HEK293 (cell line): ENCODE data around the gene PVRIG.

Experiments used
- GFI1B ChIP-seq: fragments of 450-650 bp; formaldehyde crosslinking; IDR thresholded peaks from 2 replicates; pipeline ENCODE4 v1.5.1; 2016; ENCODE audit warnings: missing biosample characterization, missing genetic modification characterization
- GLIS1 ChIP-seq: fragments of 450-650 bp; formaldehyde crosslinking; IDR thresholded peaks from 2 replicates; pipeline ENCODE4 v1.5.1; 2016; ENCODE audit warnings: missing biosample characterization, missing genetic modification characterization
- GLIS2 ChIP-seq: fragments of 450-650 bp; formaldehyde crosslinking; IDR thresholded peaks from 2 replicates; pipeline ENCODE4 v1.5.1; 2016; ENCODE audit warnings: missing biosample characterization, missing genetic modification characterization
- HOXA7 ChIP-seq: sonication (generic); formaldehyde crosslinking; IDR thresholded peaks from 2 replicates; pipeline ENCODE4 v1.8.1; 2022; ENCODE audit warnings: missing genetic modification reagents, borderline replicate concordance
- KLF16 ChIP-seq: fragments of 450-650 bp; formaldehyde crosslinking; IDR thresholded peaks from 2 replicates; pipeline ENCODE4 v1.5.1; 2017; ENCODE audit warnings: missing biosample characterization, missing genetic modification characterization
- OVOL3 ChIP-seq: fragments of 450-650 bp; formaldehyde crosslinking; IDR thresholded peaks from 2 replicates; pipeline ENCODE4 v1.5.1; 2016; ENCODE audit warnings: missing biosample characterization, missing genetic modification characterization
- SETDB1 ChIP-seq: IDR thresholded peaks from one replicate; pipeline ENCODE4 v1.6.1; 2017; ENCODE audit warnings: mild to moderate bottlenecking, low read length, moderate library complexity, mixed read lengths; ENCODE audit not compliant: insufficient read length
- YY2 ChIP-seq: fragments of 450-650 bp; formaldehyde crosslinking; IDR thresholded peaks from 2 replicates; pipeline ENCODE4 v1.5.1; 2016; ENCODE audit warnings: missing biosample characterization, missing genetic modification characterization
- ZEB2 ChIP-seq: fragments of 450-650 bp; formaldehyde crosslinking; IDR thresholded peaks from 2 replicates; pipeline ENCODE4 v1.5.1; 2016; ENCODE audit warnings: missing biosample characterization, missing genetic modification characterization
- ZNF121 ChIP-seq: fragments of 450-650 bp; formaldehyde crosslinking; IDR thresholded peaks from 2 replicates; pipeline ENCODE4 v1.5.1; 2016; ENCODE audit warnings: missing biosample characterization, missing genetic modification characterization
- ZNF146 ChIP-seq: fragments of 450-650 bp; formaldehyde crosslinking; IDR thresholded peaks from 2 replicates; pipeline ENCODE4 v1.5.1; 2016; ENCODE audit warnings: missing biosample characterization, missing genetic modification characterization
- ZNF2 ChIP-seq: fragments of 450-650 bp; formaldehyde crosslinking; IDR thresholded peaks from 2 replicates; pipeline ENCODE4 v1.5.1; 2016; ENCODE audit warnings: missing biosample characterization, missing genetic modification characterization
- ZNF248 ChIP-seq: fragments of 450-650 bp; formaldehyde crosslinking; IDR thresholded peaks from 2 replicates; pipeline ENCODE4 v1.5.1; 2017; ENCODE audit warnings: missing biosample characterization, missing genetic modification characterization
- ZNF324 ChIP-seq: fragments of 450-650 bp; formaldehyde crosslinking; IDR thresholded peaks from 2 replicates; pipeline ENCODE4 v1.5.1; 2016; ENCODE audit warnings: missing biosample characterization, missing genetic modification characterization
- ZNF391 ChIP-seq: fragments of 450-650 bp; formaldehyde crosslinking; IDR thresholded peaks from 2 replicates; pipeline ENCODE4 v1.5.1; 2016; ENCODE audit warnings: low read depth, missing biosample characterization, missing genetic modification characterization, borderline replicate concordance
- ZNF416 ChIP-seq: fragments of 450-650 bp; formaldehyde crosslinking; IDR thresholded peaks from 2 replicates; pipeline ENCODE4 v1.5.1; 2016; ENCODE audit warnings: missing biosample characterization, missing genetic modification characterization
- ZNF530 ChIP-seq: fragments of 450-650 bp; formaldehyde crosslinking; IDR thresholded peaks from 2 replicates; pipeline ENCODE4 v1.5.1; 2016; ENCODE audit warnings: low read depth, missing biosample characterization, missing genetic modification characterization
- ZNF585B ChIP-seq: fragments of 450-650 bp; formaldehyde crosslinking; IDR thresholded peaks from 2 replicates; pipeline ENCODE4 v1.5.1; 2016; ENCODE audit warnings: missing biosample characterization, missing genetic modification characterization
- ZNF670 ChIP-seq: fragments of 450-650 bp; formaldehyde crosslinking; IDR thresholded peaks from 2 replicates; pipeline ENCODE4 v1.5.1; 2016; ENCODE audit warnings: missing biosample characterization, missing genetic modification characterization, low read depth
- ZNF701 ChIP-seq: fragments of 450-650 bp; formaldehyde crosslinking; IDR thresholded peaks from 2 replicates; pipeline ENCODE4 v1.5.1; 2016; ENCODE audit warnings: missing biosample characterization, missing genetic modification characterization
- ZNF785 ChIP-seq: fragments of 450-650 bp; formaldehyde crosslinking; IDR thresholded peaks from 2 replicates; pipeline ENCODE4 v1.5.1; 2016; ENCODE audit warnings: missing biosample characterization, missing genetic modification characterization
- ZSCAN18 ChIP-seq: fragments of 450-650 bp; formaldehyde crosslinking; IDR thresholded peaks from 2 replicates; pipeline ENCODE4 v1.5.1; 2016; ENCODE audit warnings: missing biosample characterization, missing genetic modification characterization
- ZSCAN5A ChIP-seq: fragments of 450-650 bp; formaldehyde crosslinking; IDR thresholded peaks from 2 replicates; pipeline ENCODE4 v1.5.1; 2016; ENCODE audit warnings: missing biosample characterization, missing genetic modification characterization
- TF ChIP-seq, protein P1 (sequence below): fragments of 450-650 bp; formaldehyde crosslinking; IDR thresholded peaks from 2 replicates; pipeline ENCODE4 v1.5.1; 2016; ENCODE audit warnings: missing biosample characterization, missing genetic modification characterization
- TF ChIP-seq, protein P2 (sequence below): fragments of 450-650 bp; formaldehyde crosslinking; IDR thresholded peaks from 2 replicates; pipeline ENCODE4 v1.5.1; 2016; ENCODE audit warnings: missing biosample characterization, missing genetic modification characterization
- TF ChIP-seq, protein P3 (sequence below): fragments of 450-650 bp; formaldehyde crosslinking; IDR thresholded peaks from 2 replicates; pipeline ENCODE4 v1.5.1; 2016; ENCODE audit warnings: missing biosample characterization, missing genetic modification characterization
- TF ChIP-seq, protein P4 (sequence below): fragments of 450-650 bp; formaldehyde crosslinking; IDR thresholded peaks from 2 replicates; pipeline ENCODE4 v1.5.1; 2016; ENCODE audit warnings: missing biosample characterization, missing genetic modification characterization
- TF ChIP-seq, protein P5 (sequence below): fragments of 450-650 bp; formaldehyde crosslinking; IDR thresholded peaks from 2 replicates; pipeline ENCODE4 v1.5.1; 2016; ENCODE audit warnings: missing biosample characterization, missing genetic modification characterization

Gene PVRIG

DNA sequence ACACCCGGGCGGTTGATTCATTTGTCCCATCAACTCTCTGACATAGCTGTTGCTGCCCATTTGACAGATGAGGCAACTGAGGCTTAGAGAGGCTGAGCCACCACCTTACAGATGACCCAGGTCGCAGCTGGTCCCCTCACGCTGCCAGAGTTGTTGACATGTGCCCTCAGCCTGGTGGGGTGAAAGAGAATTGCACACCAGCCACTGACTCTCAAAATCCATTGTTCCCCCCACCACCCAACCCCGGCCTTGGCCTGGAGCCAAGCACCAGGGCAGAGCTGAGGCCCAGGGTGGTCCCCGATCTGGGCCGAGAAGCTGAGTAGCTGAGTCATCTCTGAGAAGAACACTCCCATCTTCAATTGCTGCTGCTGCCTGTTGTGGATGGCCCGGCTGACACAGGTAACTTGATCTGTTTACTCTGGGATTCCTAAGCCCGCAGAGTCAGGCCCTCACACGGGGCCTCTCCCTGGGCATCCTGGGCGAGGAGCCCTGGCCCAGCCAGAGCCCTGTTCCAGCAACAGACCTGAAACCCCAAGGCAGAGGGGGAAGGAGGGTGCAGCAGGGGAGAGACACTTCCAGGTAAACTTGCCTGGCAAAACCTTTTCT is 27.5 kb downstream of the PVRIG start (continued):
- TF ChIP-seq ZNF391 (0 out of 2 replicates have a peak, but pooled peaks have one; percentile 24), ZNF701 (tag by site-specific recombination) (no peak), ZSCAN18 (tag by site-specific recombination) (no peak), OVOL3 (no peak), ZNF121 (peak; percentile 49), GLIS2 (tag by site-specific recombination) (peak; percentile 97), ZNF2 (tag by site-specific recombination) (no peak), KLF16 (tag by site-specific recombination) (no peak), ZNF585B (tag by site-specific recombination) (no peak), ZEB2 (tag by site-specific recombination) (peak; percentile 97), ZNF785 (no peak), SETDB1 (no peak), ZSCAN5A (no peak), ZNF248 (no peak), ZNF324 (tag by site-specific recombination) (peak; percentile 79), GFI1B (no peak), YY2 (tag by site-specific recombination) (no peak), ZNF416 (tag by site-specific recombination) (no peak), HOXA7 (CRISPR knock-in tag) (no peak), GLIS1 (peak; percentile 98), ZNF670 (no peak), ZNF530 (tag by site-specific recombination) (no peak), ZNF146 (tag by site-specific recombination) (no peak)
- TF ChIP-seq, protein P1, sequence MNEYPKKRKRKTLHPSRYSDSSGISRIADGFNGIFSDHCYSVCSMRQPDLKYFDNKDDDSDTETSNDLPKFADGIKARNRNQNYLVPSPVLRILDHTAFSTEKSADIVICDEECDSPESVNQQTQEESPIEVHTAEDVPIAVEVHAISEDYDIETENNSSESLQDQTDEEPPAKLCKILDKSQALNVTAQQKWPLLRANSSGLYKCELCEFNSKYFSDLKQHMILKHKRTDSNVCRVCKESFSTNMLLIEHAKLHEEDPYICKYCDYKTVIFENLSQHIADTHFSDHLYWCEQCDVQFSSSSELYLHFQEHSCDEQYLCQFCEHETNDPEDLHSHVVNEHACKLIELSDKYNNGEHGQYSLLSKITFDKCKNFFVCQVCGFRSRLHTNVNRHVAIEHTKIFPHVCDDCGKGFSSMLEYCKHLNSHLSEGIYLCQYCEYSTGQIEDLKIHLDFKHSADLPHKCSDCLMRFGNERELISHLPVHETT (tag by site-specific recombination): peak; percentile 71; the same call in 1 of the 2 replicates
- TF ChIP-seq, protein P2, sequence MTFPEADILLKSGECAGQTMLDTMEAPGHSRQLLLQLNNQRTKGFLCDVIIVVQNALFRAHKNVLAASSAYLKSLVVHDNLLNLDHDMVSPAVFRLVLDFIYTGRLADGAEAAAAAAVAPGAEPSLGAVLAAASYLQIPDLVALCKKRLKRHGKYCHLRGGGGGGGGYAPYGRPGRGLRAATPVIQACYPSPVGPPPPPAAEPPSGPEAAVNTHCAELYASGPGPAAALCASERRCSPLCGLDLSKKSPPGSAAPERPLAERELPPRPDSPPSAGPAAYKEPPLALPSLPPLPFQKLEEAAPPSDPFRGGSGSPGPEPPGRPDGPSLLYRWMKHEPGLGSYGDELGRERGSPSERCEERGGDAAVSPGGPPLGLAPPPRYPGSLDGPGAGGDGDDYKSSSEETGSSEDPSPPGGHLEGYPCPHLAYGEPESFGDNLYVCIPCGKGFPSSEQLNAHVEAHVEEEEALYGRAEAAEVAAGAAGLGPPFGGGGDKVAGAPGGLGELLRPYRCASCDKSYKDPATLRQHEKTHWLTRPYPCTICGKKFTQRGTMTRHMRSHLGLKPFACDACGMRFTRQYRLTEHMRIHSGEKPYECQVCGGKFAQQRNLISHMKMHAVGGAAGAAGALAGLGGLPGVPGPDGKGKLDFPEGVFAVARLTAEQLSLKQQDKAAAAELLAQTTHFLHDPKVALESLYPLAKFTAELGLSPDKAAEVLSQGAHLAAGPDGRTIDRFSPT (tag by site-specific recombination): peak; percentile 97
- TF ChIP-seq, protein P3, sequence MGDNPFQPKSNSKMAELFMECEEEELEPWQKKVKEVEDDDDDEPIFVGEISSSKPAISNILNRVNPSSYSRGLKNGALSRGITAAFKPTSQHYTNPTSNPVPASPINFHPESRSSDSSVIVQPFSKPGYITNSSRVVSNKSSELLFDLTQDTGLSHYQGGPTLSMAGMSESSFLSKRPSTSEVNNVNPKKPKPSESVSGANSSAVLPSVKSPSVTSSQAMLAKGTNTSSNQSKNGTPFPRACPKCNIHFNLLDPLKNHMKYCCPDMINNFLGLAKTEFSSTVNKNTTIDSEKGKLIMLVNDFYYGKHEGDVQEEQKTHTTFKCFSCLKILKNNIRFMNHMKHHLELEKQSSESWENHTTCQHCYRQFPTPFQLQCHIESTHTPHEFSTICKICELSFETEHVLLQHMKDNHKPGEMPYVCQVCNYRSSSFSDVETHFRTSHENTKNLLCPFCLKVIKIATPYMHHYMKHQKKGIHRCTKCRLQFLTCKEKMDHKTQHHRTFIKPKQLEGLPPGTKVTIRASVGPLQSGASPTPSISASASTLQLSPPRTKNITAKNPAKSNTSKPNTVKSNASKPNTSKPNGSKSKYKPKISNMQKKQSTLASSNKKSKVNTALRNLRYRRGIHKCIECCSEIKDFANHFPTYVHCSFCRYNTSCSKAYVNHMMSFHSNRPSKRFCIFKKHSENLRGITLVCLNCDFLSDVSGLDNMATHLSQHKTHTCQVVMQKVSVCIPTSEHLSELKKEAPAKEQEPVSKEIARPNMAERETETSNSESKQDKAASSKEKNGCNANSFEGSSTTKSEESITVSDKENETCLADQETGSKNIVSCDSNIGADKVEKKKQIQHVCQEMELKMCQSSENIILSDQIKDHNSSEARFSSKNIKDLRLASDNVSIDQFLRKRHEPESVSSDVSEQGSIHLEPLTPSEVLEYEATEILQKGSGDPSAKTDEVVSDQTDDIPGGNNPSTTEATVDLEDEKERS (tag by site-specific recombination): no peak
- TF ChIP-seq, protein P4, sequence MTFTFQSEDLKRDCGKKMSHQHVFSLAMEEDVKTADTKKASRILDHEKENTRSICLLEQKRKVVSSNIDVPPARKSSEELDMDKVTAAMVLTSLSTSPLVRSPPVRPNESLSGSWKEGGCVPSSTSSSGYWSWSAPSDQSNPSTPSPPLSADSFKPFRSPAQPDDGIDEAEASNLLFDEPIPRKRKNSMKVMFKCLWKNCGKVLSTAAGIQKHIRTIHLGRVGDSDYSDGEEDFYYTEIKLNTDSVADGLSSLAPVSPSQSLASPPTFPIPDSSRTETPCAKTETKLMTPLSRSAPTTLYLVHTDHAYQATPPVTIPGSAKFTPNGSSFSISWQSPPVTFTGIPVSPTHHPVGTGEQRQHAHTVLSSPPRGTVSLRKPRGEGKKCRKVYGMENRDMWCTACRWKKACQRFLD: no peak
- TF ChIP-seq, protein P5, sequence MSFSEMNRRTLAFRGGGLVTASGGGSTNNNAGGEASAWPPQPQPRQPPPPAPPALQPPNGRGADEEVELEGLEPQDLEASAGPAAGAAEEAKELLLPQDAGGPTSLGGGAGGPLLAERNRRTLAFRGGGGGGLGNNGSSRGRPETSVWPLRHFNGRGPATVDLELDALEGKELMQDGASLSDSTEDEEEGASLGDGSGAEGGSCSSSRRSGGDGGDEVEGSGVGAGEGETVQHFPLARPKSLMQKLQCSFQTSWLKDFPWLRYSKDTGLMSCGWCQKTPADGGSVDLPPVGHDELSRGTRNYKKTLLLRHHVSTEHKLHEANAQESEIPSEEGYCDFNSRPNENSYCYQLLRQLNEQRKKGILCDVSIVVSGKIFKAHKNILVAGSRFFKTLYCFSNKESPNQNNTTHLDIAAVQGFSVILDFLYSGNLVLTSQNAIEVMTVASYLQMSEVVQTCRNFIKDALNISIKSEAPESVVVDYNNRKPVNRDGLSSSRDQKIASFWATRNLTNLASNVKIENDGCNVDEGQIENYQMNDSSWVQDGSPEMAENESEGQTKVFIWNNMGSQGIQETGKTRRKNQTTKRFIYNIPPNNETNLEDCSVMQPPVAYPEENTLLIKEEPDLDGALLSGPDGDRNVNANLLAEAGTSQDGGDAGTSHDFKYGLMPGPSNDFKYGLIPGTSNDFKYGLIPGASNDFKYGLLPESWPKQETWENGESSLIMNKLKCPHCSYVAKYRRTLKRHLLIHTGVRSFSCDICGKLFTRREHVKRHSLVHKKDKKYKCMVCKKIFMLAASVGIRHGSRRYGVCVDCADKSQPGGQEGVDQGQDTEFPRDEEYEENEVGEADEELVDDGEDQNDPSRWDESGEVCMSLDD (tag by site-specific recombination): 0 out of 2 replicates have a peak, but pooled peaks have one; percentile 31
